Skeletal muscle satellite cell (primary cell): Measurements from ENCODE around the gene CLDN7.

Experiments
- H3K27me3 ChIP-seq: 2 replicates; pipeline ENCODE4 v1.7.0; 2013; ENCODE audit warnings: low read length; ENCODE audit not compliant: control insufficient read depth, insufficient read depth
- H3K36me3 ChIP-seq: 2 replicates; pipeline ENCODE4 v1.7.0; 2013; ENCODE audit warnings: mild to moderate bottlenecking, control low read depth, low read length; ENCODE audit not compliant: insufficient read depth
- H3K4me1 ChIP-seq: 2 replicates; pipeline ENCODE4 v1.7.0; 2013; ENCODE audit warnings: low read length; ENCODE audit not compliant: control insufficient read depth, insufficient read depth
- H3K4me2 ChIP-seq: 2 replicates; pipeline ENCODE4 v1.7.0; 2013; ENCODE audit warnings: mild to moderate bottlenecking, low read length
- H3K4me3 ChIP-seq: 2 replicates; pipeline ENCODE4 v1.7.0; 2013; ENCODE audit warnings: low read length
- H3K9ac ChIP-seq: 2 replicates; pipeline ENCODE4 v1.7.0; 2013; ENCODE audit warnings: mild to moderate bottlenecking, low read depth, low read length, moderate library complexity
- H3K9me3 ChIP-seq: replicated peaks from 2 replicates; pipeline ENCODE4 v1.7.0; 2013; ENCODE audit warnings: mild to moderate bottlenecking, control low read depth, low read length

Gene CLDN7

DNA sequence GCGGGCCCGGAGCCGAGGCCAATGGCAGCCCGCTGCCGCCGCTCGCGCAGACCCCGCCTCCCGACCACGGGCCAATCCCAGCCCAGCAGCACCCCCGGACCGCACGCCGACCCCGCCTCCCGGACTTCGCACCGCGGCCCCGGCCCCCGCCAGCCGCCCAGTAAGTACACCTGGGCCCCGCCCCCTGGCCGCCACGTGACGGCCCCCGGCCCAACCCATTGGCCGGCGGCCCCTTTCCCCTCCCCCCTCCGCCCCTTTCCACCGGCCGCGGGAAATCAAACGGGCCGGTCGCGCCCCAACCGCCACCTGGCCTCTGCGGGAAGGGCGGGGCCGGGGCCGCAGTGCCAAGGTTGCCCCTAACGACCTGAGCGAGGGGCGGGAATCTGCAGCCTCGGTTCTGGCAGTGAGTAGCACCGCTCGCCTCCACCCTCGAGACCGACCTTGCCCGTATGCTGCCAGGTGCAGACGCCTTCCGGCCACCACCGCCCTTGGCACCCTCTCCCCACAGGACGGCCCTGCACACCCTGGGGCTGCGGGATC lies 32.4 kb upstream of the CLDN7 start, which contains the start of gene YBX2:
Gene YBX2, minus strand, starts transcription at position 26 of the 540 bp plus-strand sequence. CDS start 139 bp downstream, outside the sequence.
- no peaks in the 10 kb centered on the region for H3K36me3 ChIP-seq
- H3K4me1 ChIP-seq: peaks cover 10% of the 10 kb centered on the region
- peaks cover 36% of the 10 kb centered on the region for H3K27me3 ChIP-seq
- H3K4me3 ChIP-seq: peak within 1 kb of the TSS; percentile 61
- H3K9me3 ChIP-seq: no peaks in the 10 kb centered on the region
- no peak within 1 kb of the TSS for H3K9ac ChIP-seq
- H3K4me2 ChIP-seq: peak within 1 kb of the TSS; percentile 71

GRCh38 chr17:7293816-7294613 lies 31.7 kb upstream of the CLDN7 start:
- Histone ChIP-seq H3K9ac (no peak overlapping the region), H3K9me3 (no peaks in the 10 kb centered on the region), H3K4me2 (peak overlapping the region; percentile 41), H3K4me1 (peaks cover 10% of the 10 kb centered on the region), H3K4me3 (peak overlapping the region; percentile 45), H3K36me3 (no peaks in the 10 kb centered on the region), H3K27me3 (peaks cover 40% of the 10 kb centered on the region)

GRCh38 chr17:7293159-7293558 lies 30.9 kb upstream of the CLDN7 start:
- H3K9me3 ChIP-seq: no peaks in the 10 kb centered on the region
- no peak overlapping the region for H3K4me2 ChIP-seq
- H3K4me3 ChIP-seq: no peak overlapping the region
- H3K4me1 ChIP-seq: peaks cover 10% of the 10 kb centered on the region
- H3K36me3 ChIP-seq: no peaks in the 10 kb centered on the region
- peaks cover 49% of the 10 kb centered on the region for H3K27me3 ChIP-seq
- no peak overlapping the region for H3K9ac ChIP-seq

GRCh38 chr17:7292729-7293128 lies 30.5 kb upstream of the CLDN7 start:
- H3K9me3 ChIP-seq: no peaks in the 10 kb centered on the region
- H3K4me3 ChIP-seq: no peak overlapping the region
- no peak overlapping the region for H3K4me2 ChIP-seq
- H3K36me3 ChIP-seq: no peaks in the 10 kb centered on the region
- H3K27me3 ChIP-seq: peaks cover 53% of the 10 kb centered on the region
- peaks cover 10% of the 10 kb centered on the region for H3K4me1 ChIP-seq
- no peak overlapping the region for H3K9ac ChIP-seq

DNA sequence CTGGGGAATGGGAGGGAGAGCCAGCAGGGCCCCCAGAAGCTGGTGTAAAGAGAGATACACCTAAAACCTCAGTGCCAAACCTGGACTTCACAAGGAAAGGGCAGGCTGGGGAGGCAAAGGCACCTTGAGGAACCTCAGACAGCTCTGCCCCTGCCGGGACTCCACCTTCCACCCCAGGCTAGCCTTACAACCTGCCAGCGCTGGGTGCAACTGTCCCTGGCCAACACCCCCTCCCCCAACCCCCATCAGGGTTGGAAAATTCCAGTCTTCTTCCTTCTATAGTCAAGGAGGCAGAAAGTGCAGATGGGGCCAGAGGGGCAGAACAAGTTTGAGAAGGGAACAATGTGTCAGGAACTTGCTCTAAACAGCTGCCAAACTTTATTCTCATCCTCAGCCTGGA lies 29.9 kb upstream of the CLDN7 start:
- Histone ChIP-seq H3K36me3 (no peaks in the 10 kb centered on the region), H3K27me3 (peaks cover 59% of the 10 kb centered on the region), H3K4me2 (no peak overlapping the region), H3K9ac (no peak overlapping the region), H3K9me3 (no peaks in the 10 kb centered on the region), H3K4me3 (no peak overlapping the region), H3K4me1 (peaks cover 10% of the 10 kb centered on the region)

- Histone ChIP-seq H3K4me3 (no peak overlapping the region), H3K27me3 (peaks cover 67% of the 10 kb centered on the region), H3K9me3 (no peaks in the 10 kb centered on the region), H3K9ac (no peak overlapping the region), H3K36me3 (no peaks in the 10 kb centered on the region), H3K4me2 (no peak overlapping the region), H3K4me1 (peaks cover 3% of the 10 kb centered on the region)
These were observed 28.4 kb upstream of the CLDN7 start for GRCh38 chr17:7290685-7291084.

DNA sequence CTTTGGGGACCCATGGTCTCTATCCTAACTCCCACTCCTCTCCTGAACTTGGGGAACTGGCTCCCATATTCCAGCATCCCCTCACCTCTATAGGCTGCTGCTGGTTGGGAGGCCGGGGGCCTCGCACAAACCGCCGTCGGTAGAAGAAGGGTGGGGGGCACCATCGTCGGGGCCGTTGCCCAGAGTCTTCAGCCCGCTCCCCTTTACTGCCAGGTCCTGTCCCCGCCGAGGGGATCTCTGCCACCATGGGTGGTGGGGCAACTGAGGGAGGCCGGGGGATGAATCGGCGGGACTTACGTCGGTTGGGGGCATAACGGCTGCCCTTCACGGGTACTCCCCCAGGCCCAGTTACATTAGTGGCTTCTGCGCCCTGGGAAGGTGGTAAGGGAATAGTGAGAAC lies 27.9 kb upstream of the CLDN7 start:
- no peak overlapping the region for H3K4me3 ChIP-seq
- H3K36me3 ChIP-seq: no peaks in the 10 kb centered on the region
- peaks cover 3% of the 10 kb centered on the region for H3K4me1 ChIP-seq
- no peak overlapping the region for H3K9ac ChIP-seq
- H3K4me2 ChIP-seq: no peak overlapping the region
- peaks cover 73% of the 10 kb centered on the region for H3K27me3 ChIP-seq
- H3K9me3 ChIP-seq: no peaks in the 10 kb centered on the region

DNA sequence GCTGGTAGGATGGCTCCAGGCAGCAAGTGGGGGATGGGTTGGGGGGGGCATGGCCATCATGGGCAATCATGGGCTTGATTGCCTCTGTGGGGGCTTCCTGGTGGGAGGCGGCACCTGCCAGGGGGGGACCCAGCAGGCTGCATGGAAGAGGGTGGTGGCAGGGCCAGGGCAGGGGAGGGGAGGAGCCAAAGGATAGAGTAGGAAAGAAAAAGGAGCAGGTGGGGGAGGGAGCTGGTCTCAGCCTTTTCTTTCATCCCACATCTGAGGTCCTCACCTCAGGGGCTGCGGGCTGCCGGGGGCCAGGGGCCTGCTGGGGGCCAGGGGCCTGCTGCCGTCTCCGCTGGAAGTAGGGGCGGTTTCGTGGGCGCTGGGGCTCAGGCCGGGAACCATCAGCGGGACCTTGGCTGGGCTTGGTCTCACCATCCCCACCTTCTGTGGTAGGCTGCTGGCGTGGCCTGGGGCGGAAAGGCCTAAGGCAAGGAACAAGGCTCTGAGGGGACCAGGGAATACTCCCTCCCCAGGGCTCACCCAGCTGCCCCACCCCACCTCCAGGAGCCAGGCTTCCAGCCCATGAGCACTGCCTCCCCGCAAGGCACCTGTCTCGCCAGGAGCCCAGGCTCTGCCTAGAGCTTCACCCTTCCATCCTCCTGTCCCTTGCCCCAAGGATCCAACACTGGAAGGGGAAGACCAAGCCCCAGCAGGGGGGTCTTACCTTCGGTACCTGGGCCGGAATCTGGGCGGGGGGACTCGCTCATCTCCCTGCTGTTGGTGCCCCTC lies 27.2 kb upstream of the CLDN7 start:
- Histone ChIP-seq H3K4me1 (no peaks in the 10 kb centered on the region), H3K27me3 (peaks cover 75% of the 10 kb centered on the region), H3K9me3 (no peaks in the 10 kb centered on the region), H3K4me2 (no peak overlapping the region), H3K4me3 (no peak overlapping the region), H3K9ac (no peak overlapping the region), H3K36me3 (no peaks in the 10 kb centered on the region)

GRCh38 chr17:7285679-7286078 lies 23.4 kb upstream of the CLDN7 start:
- Histone ChIP-seq H3K9ac (no peak overlapping the region), H3K4me3 (no peak overlapping the region), H3K9me3 (no peaks in the 10 kb centered on the region), H3K36me3 (no peaks in the 10 kb centered on the region), H3K4me2 (no peak overlapping the region), H3K4me1 (peaks cover 16% of the 10 kb centered on the region), H3K27me3 (peaks cover 70% of the 10 kb centered on the region)

- Histone ChIP-seq H3K9ac (no peak overlapping the region), H3K4me2 (no peak overlapping the region), H3K4me1 (peaks cover 17% of the 10 kb centered on the region), H3K36me3 (no peaks in the 10 kb centered on the region), H3K27me3 (peaks cover 66% of the 10 kb centered on the region), H3K9me3 (no peaks in the 10 kb centered on the region), H3K4me3 (no peak overlapping the region)
These were observed 22.6 kb upstream of the CLDN7 start for GRCh38 chr17:7284911-7285310.

- no peaks in the 10 kb centered on the region for H3K9me3 ChIP-seq
- no peak overlapping the region for H3K4me3 ChIP-seq
- H3K4me2 ChIP-seq: no peak overlapping the region
- H3K36me3 ChIP-seq: no peaks in the 10 kb centered on the region
- no peak overlapping the region for H3K9ac ChIP-seq
- peaks cover 58% of the 10 kb centered on the region for H3K27me3 ChIP-seq
- H3K4me1 ChIP-seq: peaks cover 17% of the 10 kb centered on the region
These were observed 21.4 kb upstream of the CLDN7 start for GRCh38 chr17:7283471-7284216.
